ENCODE measurements around the gene ST7. TPM values are rescaled to one million over a fixed set of nuclear protein-coding genes. Genes with fewer than 3 reads are reported as not detected.

ST7 gene
- polyA plus RNA-seq, 1 donor (not counting 4 experiments of a cell fraction or from before 2014, with no cell fraction given) = 16.9 TPM

- Histone ChIP-seq H3K4me2 (ENCODE audit: control insufficient read depth, extremely low read depth, insufficient read depth, low read depth, low read length) (no peak overlapping the region), H3K27me3 (ENCODE audit: control insufficient read depth, extremely low read depth, insufficient read depth, low read length) (no peaks in the 10 kb centered on the region), H3K9me1 (ENCODE audit: control insufficient read depth, extremely low read depth, insufficient read depth, low read length) (no peaks in the 10 kb centered on the region), H3K36me3 (ENCODE audit: control insufficient read depth in 2 of 2, extremely low read depth in 1 of 2, insufficient read depth in 2 of 2, low read length in 2 of 2) (no peaks in the 10 kb centered on the region), H3K27ac (ENCODE audit: control insufficient read depth, insufficient read depth, low read length) (no peak overlapping the region), H3K9ac (ENCODE audit: control insufficient read depth, extremely low read depth, insufficient read depth, low read length) (no peak overlapping the region), H4K20me1 (ENCODE audit: control insufficient read depth, extremely low read depth, insufficient read depth, low read length) (no peaks in the 10 kb centered on the region), H3K9me3 (ENCODE audit: control insufficient read depth, low read depth, low read length) (no peaks in the 10 kb centered on the region), H2AFZ (ENCODE audit: control insufficient read depth, low read length) (no peak overlapping the region), H3K4me3 (ENCODE audit: control insufficient read depth in 2 of 3, extremely low read depth in 1 of 3, insufficient read depth in 2 of 3, low read depth in 1 of 3, low read length in 3 of 3) (no peak overlapping the region), H3K79me2 (ENCODE audit: control insufficient read depth, insufficient read depth, low read length) (no peaks in the 10 kb centered on the region), H3K4me1 (ENCODE audit: control insufficient read depth, extremely low read depth, insufficient read depth, low read length) (no peaks in the 10 kb centered on the region)
- FAIRE-seq (no peak), DNase-seq (ENCODE audit: low read depth, low spot score) (no peak)
- TF ChIP-seq CTCF (optimal IDR thresholded peaks at IDR 0.05 in 1 of 3, IDR thresholded peaks at IDR 0.05 in 1 of 3, conservative IDR thresholded peaks at IDR 0.05 in 1 of 3; ENCODE audit: extremely low read depth in 1 of 3, insufficient read depth in 2 of 3, low read length in 3 of 3) (no peak), EZH2 (IDR thresholded peaks at IDR 0.05; ENCODE audit: low read length) (no peak)
- dilution Hi-C loops (cut with MboI; ENCODE audit: extremely low pct_ligation_motif_present, low sequenced_read_pairs) = no loop called here
Measured at GRCh38 chr7:116942504-116942903, 10.8 kb upstream of the ST7 start.

GRCh38 chr7:116948934-116949333 lies 4.4 kb upstream of the ST7 start:
- Histone ChIP-seq H3K4me2 (ENCODE audit: control insufficient read depth, extremely low read depth, insufficient read depth, low read depth, low read length) (no peak overlapping the region), H3K36me3 (ENCODE audit: control insufficient read depth in 2 of 2, extremely low read depth in 1 of 2, insufficient read depth in 2 of 2, low read length in 2 of 2) (no peaks in the 10 kb centered on the region), H4K20me1 (ENCODE audit: control insufficient read depth, extremely low read depth, insufficient read depth, low read length) (no peaks in the 10 kb centered on the region), H3K9me1 (ENCODE audit: control insufficient read depth, extremely low read depth, insufficient read depth, low read length) (no peaks in the 10 kb centered on the region), H3K79me2 (ENCODE audit: control insufficient read depth, insufficient read depth, low read length) (no peaks in the 10 kb centered on the region), H3K9me3 (ENCODE audit: control insufficient read depth, low read depth, low read length) (no peaks in the 10 kb centered on the region), H3K4me3 (ENCODE audit: control insufficient read depth in 2 of 3, extremely low read depth in 1 of 3, insufficient read depth in 2 of 3, low read depth in 1 of 3, low read length in 3 of 3) (no peak overlapping the region), H3K4me1 (ENCODE audit: control insufficient read depth, extremely low read depth, insufficient read depth, low read length) (peaks cover 4% of the 10 kb centered on the region), H3K27me3 (ENCODE audit: control insufficient read depth, extremely low read depth, insufficient read depth, low read length) (no peaks in the 10 kb centered on the region), H3K9ac (ENCODE audit: control insufficient read depth, extremely low read depth, insufficient read depth, low read length) (no peak overlapping the region), H3K27ac (ENCODE audit: control insufficient read depth, insufficient read depth, low read length) (no peak overlapping the region), H2AFZ (ENCODE audit: control insufficient read depth, low read length) (no peak overlapping the region)
- DNase-seq (ENCODE audit: low read depth, low spot score) (no peak), FAIRE-seq (no peak)
- TF ChIP-seq EZH2 (IDR thresholded peaks at IDR 0.05; ENCODE audit: low read length) (no peak), CTCF (optimal IDR thresholded peaks at IDR 0.05 in 1 of 3, IDR thresholded peaks at IDR 0.05 in 1 of 3, conservative IDR thresholded peaks at IDR 0.05 in 1 of 3; ENCODE audit: extremely low read depth in 1 of 3, insufficient read depth in 2 of 3, low read length in 3 of 3) (no peak)
- dilution Hi-C loops (cut with MboI; ENCODE audit: extremely low pct_ligation_motif_present, low sequenced_read_pairs) = no loop called here
